Measurements from ENCODE around the gene ANKRD13A. TPM values are rescaled to one million over a fixed set of nuclear protein-coding genes. Genes with fewer than 3 reads are reported as not detected.

The ANKRD13A gene
- total and polyA plus RNA-seq, 9 donors = 18.3 to 53.4 (median 35.2) TPM

- Histone ChIP-seq H3K27me3 (no peaks in the 10 kb centered on the region), H3K4me1 (ENCODE audit: insufficient read depth) (peaks cover 3% of the 10 kb centered on the region), H3K27ac (no peak overlapping the region), H3K36me3 (no peaks in the 10 kb centered on the region), H3K4me3 (no peak overlapping the region), H3K9me3 (no peaks in the 10 kb centered on the region)
- DNase-seq = no peak
- intact Hi-C loops (cut with DNase I) = no loop called here
- 86 to 89% (median 86%) methylated on average over 13 of the region's 13 CpGs for WGBS, 3 donors
- no peak for TF ChIP-seq CTCF (IDR thresholded peaks at IDR 0.05)
These were observed 11.9 kb downstream of the ANKRD13A start for GRCh38 chr12:110010853-110011723.

- no peak overlapping the region for H3K27ac ChIP-seq
- H3K9me3 ChIP-seq = no peaks in the 10 kb centered on the region
- H3K36me3 ChIP-seq = no peaks in the 10 kb centered on the region
- no peak for DNase-seq
- H3K27me3 ChIP-seq = no peaks in the 10 kb centered on the region
- 90 to 93% (median 92%) methylated on average over 6 of the region's 6 CpGs for WGBS, 3 donors
- H3K4me3 ChIP-seq = no peak overlapping the region
- peaks cover 3% of the 10 kb centered on the region for H3K4me1 ChIP-seq (ENCODE audit: insufficient read depth)
- TF ChIP-seq CTCF (IDR thresholded peaks at IDR 0.05) (no peak), POLR2A (IDR thresholded peaks at IDR 0.05) (no peak), EP300 (IDR thresholded peaks at IDR 0.05) (no peak)
- intact Hi-C loops (cut with DNase I) = no loop called here
These were observed 12.9 kb downstream of the ANKRD13A start for GRCh38 chr12:110012137-110012536.

- peaks cover 3% of the 10 kb centered on the region for H3K4me1 ChIP-seq (ENCODE audit: insufficient read depth)
- intact Hi-C loops (cut with DNase I) = no loop called here
- DNase-seq = no peak
- H3K27me3 ChIP-seq = no peaks in the 10 kb centered on the region
- no peak overlapping the region for H3K4me3 ChIP-seq
- WGBS, 3 donors = 91 to 95% (median 93%) methylated on average over 4 of the region's 4 CpGs
- no peak for TF ChIP-seq CTCF (IDR thresholded peaks at IDR 0.05)
- TF ChIP-seq POLR2A (IDR thresholded peaks at IDR 0.05) = no peak
- no peak for TF ChIP-seq EP300 (IDR thresholded peaks at IDR 0.05)
- H3K27ac ChIP-seq = no peak overlapping the region
- H3K36me3 ChIP-seq = no peaks in the 10 kb centered on the region
- H3K9me3 ChIP-seq = no peaks in the 10 kb centered on the region
These were observed 13.4 kb downstream of the ANKRD13A start for GRCh38 chr12:110012659-110013058.

GRCh38 chr12:110015132-110015531 lies 15.9 kb downstream of the ANKRD13A start:
- 51 to 64% (median 63%) methylated on average over 2 of the region's 2 CpGs for WGBS, 3 donors
- no peaks in the 10 kb centered on the region for H3K9me3 ChIP-seq
- H3K4me3 ChIP-seq = no peak overlapping the region
- intact Hi-C loops (cut with DNase I) = no loop called here
- H3K27ac ChIP-seq = no peak overlapping the region
- DNase-seq = no peak
- H3K27me3 ChIP-seq = no peaks in the 10 kb centered on the region
- TF ChIP-seq POLR2A (IDR thresholded peaks at IDR 0.05) (no peak), CTCF (IDR thresholded peaks at IDR 0.05) (no peak), EP300 (IDR thresholded peaks at IDR 0.05) (no peak)
- H3K4me1 ChIP-seq (ENCODE audit: insufficient read depth) = peaks cover 3% of the 10 kb centered on the region
- no peaks in the 10 kb centered on the region for H3K36me3 ChIP-seq

All from ovary (tissue), 9 donors.